Suppressor macrophage (primary cell): ENCODE results near the gene SNAPC1.
"Not testable (repeated sequence)": the region's sequence is repeated elsewhere in the genome, so short reads cannot be mapped to it uniquely, and the experiment has no call there.

Experiments used
- DNase-seq, 4 experiments: peaks; one replicate each; pipeline ENCODE4 v3.0.0-alpha.2; 2020 to 2022
- total RNA-seq, 17 experiments: gene quantifications; one replicate each; lab custom pipeline; 2026; ENCODE audit warnings: mixed read lengths in 6 of 17, inconsistent platforms in 3 of 17; lab: John Stamatoyannopoulos, UW

Gene SNAPC1
- 3.3 to 5.9 (median 4.1) reads per million in 17 experiments for total RNA-seq

DNA sequence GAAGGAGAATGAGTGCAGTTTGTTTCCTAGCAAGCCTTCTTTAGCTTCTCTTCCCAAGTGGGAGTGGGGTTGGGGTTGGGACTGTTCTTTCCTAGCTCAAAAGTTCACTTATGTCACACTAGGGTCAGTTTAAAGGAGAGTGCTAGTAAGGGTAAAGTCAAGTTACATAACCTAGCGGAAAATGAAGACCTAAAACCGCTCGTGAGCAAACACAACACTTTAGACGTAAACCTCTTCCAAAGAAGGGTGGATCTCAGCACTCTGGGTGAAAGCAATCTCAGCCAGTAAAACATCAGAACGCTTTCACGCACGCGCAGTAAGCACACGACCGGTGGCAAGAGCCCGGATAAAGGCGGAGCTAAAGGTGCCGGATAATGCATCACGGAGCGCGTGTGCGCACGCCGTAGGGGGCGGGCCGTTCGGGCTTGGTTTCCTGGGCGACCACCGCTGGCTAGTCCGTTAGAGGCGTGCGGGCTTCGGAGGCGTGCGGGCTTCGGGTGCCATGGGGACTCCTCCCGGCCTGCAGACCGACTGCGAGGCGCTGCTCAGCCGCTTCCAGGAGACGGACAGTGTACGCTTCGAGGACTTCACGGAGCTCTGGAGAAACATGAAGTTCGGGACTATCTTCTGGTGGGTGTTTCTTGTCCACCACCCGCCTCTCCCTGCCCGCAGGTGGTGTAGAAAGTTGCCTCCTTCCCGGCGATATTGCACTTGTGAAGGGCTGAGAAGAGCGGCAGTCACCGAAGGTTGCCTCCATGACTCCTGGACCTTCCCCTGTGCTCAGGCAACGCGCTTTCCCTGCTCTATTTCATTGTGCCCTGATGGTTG is at the start of gene SNAPC1:
TSS of gene SNAPC1 (plus strand) at position 462 of the 828 bp plus-strand sequence. CDS start at position 503, 41 bp downstream.
- DNase-seq: peak; percentile 99 to 100 (median 100)

- no peak for DNase-seq
Measured at GRCh38 chr14:61713724-61714437, 48.3 kb upstream of the SNAPC1 start.

DNA sequence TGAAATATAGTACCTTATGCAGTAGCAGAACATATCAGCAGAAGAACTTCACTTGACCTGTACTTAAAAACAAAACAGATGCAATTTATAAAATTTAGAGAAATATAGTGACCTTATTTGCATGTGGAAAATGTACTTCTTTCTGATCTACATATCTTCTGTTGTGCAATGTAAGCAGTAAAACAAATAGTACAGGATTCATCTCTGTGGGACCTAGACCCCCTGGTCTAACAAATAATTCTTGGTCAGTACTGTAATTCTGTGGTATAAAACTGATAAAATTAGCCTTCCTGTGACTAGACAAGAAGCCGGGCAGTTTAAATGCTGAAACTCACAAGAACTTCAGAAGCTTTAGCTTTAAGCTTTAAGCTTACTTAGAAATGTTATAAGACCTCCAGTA is 45.3 kb upstream of the SNAPC1 start:
- no peak for DNase-seq

DNA sequence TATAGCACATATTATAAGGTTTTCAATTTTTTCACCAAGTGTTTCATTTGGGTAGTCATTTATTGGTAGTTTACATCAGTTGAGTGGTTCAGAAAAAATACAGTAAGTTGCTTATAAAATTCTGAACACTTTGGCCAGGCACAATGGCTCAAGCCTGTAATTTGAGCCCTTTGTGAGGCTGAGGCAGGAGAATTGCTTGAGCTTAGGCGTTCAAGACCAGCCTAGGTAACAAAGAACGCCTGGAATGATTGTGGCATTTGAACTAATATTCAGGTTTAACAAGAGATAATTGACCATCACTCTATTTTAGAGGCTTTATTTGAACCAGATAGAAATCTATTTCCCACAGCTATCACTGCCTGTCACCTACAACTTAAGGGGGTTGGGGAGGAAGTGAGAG is 44.2 kb upstream of the SNAPC1 start:
- DNase-seq: no peak

GRCh38 chr14:61719344-61720293 is 42.6 kb upstream of the SNAPC1 start:
- no peak for DNase-seq

DNA sequence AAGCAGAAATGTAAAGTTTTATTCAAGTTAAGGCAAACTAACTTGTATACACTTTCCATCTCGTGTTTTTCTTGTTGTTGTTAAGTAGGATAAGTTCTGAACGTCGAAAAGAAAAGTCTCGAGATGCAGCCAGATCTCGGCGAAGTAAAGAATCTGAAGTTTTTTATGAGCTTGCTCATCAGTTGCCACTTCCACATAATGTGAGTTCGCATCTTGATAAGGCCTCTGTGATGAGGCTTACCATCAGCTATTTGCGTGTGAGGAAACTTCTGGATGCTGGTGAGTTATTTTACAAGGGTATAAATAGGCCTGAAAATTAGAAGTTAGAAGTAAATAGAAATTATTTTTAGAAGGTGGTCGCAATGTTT is 41.9 kb upstream of the SNAPC1 start:
- peak in 3 of 4 experiments; percentile 28 to 40 (median 40) for DNase-seq

DNA sequence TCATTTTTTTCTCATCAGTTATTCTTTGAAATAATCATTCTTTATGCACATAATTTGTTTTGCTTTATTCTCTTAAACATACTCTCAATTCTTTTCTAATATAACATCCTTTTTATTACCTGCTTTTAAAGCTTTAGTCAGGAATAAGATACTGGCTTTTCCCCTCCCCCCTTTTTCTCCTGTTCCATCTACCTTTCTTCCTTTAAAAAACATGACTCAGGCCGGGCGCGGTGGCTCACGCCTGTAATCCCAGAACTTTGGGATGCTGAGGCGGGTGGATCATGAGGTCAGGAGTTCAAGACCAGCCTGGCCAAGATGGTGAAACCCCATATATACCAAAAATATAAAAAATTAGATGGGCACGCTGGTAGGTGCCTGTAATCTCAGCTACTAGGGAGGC is 41.5 kb upstream of the SNAPC1 start:
- no peak for DNase-seq

- DNase-seq: no peak
Measured at GRCh38 chr14:61724133-61724532, 38.1 kb upstream of the SNAPC1 start.

GRCh38 chr14:61726778-61727658 is 35.2 kb upstream of the SNAPC1 start:
- peak in 3 of 4 experiments; percentile 12 to 31 (median 28) for DNase-seq

DNA sequence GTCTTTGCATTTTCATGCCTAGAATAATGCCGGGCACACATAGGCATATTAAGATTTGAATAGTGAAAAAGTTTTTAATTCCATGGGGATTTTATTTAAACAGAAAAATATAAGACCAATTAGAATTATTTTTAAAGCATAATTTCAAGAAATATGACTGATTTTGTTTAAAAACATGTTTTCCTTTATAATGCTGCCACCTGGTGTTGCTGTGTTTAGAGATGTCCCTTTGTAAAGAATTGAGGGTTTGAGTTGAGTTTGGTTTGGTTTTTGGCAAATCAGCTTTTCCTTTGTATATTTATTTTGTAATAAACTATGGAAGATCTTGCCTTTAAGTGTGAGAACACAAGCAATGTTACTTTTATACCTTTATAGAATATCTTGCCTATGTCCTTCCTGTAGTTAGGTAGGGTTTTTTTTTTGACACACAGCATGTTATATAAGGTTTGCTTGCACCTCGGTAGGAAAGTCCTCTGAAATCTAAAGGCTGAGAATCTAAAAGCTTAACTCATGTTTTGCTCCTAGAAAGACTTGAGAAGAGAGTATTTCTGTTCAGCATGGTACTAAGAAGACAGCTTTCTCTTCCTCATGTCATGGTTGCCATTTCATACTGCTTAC is 31.4 kb upstream of the SNAPC1 start:
- DNase-seq: peak in 1 of 4 experiments; percentile 45

GRCh38 chr14:61733972-61734371 is 28.2 kb upstream of the SNAPC1 start:
- no peak for DNase-seq

GRCh38 chr14:61736751-61737150 is 25.5 kb upstream of the SNAPC1 start:
- DNase-seq: no peak

DNA sequence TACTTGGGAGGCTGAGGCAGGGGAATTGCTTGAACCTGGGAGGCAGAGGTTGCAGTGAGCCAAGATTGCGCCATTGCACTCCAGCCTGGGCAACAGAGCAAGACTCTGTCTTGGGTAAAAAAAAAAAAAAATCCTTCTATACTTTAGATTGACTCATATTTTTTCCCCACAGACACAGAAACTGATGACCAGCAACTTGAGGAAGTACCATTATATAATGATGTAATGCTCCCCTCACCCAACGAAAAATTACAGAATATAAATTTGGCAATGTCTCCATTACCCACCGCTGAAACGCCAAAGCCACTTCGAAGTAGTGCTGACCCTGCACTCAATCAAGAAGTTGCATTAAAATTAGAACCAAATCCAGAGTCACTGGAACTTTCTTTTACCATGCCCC is 24.3 kb upstream of the SNAPC1 start:
- DNase-seq: peak; percentile 46 to 87 (median 72)

DNA sequence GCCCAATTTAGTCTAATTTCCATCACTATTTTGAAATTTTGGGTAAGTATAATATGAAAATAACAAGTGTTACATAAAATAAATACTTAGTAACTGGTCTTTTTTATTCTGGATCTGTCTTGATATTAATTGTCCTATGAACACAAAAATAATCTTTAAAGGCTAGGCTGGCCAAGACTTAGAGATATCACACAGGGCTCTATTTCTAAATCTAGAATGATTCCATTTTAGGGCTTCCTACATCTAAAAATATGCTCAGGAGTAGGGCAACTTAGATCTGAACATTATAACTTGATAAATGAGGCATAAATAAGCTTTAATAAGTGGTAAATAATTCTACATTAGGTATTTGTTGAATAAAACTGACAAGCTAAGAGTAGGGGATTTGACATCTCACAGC is 23.1 kb upstream of the SNAPC1 start:
- DNase-seq: no peak

DNA sequence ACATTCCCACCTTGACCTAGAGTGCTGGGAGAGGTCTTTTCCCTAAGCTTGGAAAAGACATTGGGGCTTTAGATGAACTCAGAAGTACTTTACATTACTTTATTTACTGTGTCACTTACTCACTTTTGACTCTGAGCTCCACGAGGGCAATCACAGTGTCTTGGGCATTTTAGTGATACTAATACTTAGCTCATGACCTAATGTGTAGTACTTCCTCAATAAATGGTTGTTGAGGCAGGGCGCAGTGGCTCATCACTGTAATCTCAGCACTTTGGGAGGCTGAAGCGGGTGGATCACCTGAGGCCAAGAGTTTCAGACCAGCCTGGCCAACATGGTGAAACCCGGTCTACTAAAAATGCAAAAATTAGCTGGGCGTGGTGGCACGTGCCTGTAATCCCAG is 19.8 kb upstream of the SNAPC1 start:
- DNase-seq: peak in 2 of 4 experiments; percentile 27 to 44

DNA sequence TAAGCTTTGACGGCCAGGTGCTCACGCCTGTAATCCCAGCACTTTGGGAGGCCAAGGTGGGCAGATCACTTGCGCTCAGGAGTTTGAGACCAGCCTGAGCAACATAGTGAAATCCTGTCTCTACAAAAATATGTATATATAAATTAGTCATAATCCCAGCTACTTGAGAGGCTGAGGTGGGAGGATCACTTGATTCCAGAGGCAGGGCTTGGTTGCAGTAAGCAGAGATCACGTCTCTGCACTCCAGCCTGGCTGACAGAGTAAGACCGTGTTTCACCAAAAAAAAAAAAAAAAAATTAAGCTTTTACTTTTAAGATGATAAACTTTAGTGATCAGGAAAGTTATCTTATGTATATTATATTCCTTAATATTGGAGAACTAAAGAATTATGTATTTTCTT is 18.0 kb upstream of the SNAPC1 start:
- DNase-seq: no peak

DNA sequence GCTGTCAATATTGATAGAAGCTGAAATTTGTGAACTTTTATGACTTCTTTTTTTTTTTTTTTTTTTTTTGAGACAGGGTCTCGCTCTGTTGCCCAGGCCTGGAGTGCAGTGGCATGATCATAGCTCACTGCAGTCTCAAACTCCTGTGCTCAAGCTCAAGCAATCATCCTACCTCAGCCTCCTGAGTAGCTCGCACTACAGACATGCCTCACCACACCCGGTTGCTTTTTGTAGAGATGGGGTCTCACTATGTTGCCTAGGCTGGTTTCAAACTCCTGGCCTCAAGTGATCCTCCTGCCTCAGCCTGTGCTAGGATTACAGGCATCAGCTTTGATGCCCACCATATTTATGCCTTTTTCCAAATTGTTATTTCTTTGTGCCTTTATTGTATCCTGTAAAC is 15.9 kb upstream of the SNAPC1 start:
- not testable (repeated sequence) for DNase-seq

GRCh38 chr14:61746881-61747280 is 15.3 kb upstream of the SNAPC1 start:
- DNase-seq: no peak

- no peak for DNase-seq
Measured at GRCh38 chr14:61747342-61747741, 14.9 kb upstream of the SNAPC1 start.

DNA sequence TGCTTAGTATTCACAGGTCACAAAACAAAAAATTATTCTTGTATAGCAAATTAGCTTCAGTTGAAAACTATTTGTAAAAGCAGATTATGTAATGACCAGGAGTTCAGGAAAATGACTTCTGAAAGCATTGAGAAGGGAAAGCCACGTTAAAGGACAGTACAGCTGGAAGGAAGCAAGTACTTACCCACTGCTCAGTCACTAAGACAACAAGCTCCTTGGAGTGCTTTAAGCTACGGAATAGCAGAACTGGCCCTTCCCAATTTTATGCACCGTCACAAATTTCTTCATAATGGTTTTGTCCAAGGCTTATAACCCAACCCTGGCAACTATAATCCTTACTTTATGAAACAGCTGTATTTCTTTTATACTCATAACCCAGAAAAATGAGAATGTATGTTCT is 13.0 kb upstream of the SNAPC1 start:
- DNase-seq: peak; percentile 69 to 86 (median 80)

DNA sequence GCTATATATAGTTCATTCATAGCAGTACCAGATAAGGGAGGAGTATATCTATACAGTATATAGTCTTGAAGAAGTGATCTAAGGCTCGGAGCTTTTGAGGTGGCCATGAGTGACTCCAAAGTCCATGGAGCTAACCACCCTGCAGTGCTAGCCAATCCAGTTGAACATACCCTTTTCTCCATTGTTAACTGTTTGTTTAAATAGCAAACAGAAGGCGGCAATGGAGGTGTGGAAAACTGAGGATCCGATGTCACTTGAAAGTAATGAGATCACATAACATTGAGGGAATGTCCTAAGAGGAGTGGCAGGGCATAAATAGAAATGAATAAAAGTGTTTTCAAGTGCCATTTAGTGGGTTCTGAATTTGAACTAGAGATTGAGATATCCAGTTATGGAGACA is 12.4 kb upstream of the SNAPC1 start:
- DNase-seq: no peak
